ELF-1 (cell line): Measurements from ENCODE around the gene SLC36A2.
A peak's percentile ranks its signal among the peaks of the same experiment; 100 is the strongest.
"Not testable (repeated sequence)": the region's sequence is repeated elsewhere in the genome, so short reads cannot be mapped to it uniquely, and the experiment has no call there.

Experiments
- DNase-seq: peaks from one replicate; pipeline ENCODE4 v3.0.0-alpha.2; 2016; ENCODE audit warnings: low read depth, low spot score

Gene SLC36A2

DNA sequence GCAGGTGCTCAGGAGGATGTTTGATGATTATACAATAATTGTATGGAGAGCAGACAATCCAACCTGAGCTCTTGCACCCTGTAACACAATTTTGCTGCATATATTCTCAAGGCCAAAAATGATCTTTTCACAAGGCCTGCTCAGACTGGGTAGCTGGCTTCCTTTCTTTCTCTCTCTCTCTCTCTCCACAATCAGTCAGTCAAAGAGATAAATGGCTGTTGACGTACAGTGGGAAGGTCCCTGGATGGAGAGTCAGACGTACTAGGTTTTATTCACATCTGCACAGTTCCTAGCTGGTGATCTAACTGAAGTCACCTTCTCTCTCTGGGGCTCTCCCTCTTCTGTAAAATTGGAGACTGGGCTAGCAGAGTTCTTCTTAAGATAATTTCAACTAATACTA, 19.8 kb downstream of the SLC36A2 start:
- no peak for DNase-seq

DNA sequence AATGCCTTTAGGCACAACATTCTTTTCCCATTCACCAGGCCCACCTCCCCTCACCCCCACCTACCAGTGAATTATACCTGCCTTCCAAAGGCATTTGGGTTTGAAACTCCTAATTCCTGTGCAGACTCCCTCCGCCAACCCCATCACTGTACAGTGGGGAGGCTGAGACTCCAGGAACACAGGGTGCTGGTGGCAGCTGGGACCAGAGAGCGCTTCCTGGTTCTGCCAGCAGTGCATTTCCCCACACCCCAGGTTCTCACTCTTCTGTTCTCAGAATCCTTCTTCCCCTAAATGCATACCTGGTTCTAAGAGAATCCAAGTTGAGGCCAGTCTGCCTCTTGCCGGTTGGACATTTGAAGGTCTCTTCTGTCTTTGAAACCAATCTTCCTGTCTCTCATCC, 21.1 kb downstream of the SLC36A2 start:
- DNase-seq, result peak; percentile 40

DNA sequence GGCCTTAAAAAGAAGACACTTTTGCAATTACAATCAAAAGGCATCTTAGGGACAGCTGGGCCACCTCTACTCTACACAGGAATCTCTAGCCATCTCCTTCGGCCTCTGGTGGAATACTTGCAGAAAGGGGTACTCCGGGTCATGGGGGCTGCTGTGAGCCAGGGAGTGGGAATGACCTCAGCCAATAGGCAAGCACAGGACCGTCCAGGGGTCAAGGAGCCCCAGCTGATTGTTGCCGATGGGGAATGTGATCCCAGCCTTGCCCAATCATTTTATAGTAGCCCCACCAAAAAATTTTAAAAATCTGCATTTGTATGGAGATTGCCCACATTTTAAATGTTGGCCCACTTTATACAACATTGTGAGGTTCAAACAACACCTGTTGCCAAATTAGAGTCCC, 26.9 kb downstream of the SLC36A2 start:
- no peak for DNase-seq

GRCh38 chr5:151318850-151319732, 28.3 kb downstream of the SLC36A2 start:
- DNase-seq, result peak; percentile 50

- DNase-seq, result no peak
These were observed 29.5 kb downstream of the SLC36A2 start for GRCh38 chr5:151317871-151318270.

GRCh38 chr5:151315998-151316597, 31.3 kb downstream of the SLC36A2 start:
- DNase-seq, result peak; percentile 58

DNA sequence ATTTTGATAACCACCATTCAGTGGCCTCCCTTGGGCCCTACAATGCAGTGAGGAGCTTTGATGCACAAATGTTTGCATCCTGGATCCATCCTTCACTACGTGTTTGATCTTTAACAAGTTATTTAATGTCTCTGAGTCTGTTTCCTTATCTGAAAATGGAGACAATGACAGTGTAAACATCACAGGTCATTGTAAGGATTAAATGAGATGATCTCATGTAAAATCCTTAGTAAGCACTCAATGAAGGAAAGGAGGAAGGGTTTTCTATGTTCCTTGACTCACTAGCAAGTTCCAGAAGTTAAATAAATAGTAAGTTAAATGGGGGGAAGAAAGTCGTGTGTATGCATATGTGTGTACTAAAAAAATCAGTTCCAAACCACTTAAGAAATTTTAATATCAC, 34.0 kb downstream of the SLC36A2 start:
- DNase-seq, result no peak

DNA sequence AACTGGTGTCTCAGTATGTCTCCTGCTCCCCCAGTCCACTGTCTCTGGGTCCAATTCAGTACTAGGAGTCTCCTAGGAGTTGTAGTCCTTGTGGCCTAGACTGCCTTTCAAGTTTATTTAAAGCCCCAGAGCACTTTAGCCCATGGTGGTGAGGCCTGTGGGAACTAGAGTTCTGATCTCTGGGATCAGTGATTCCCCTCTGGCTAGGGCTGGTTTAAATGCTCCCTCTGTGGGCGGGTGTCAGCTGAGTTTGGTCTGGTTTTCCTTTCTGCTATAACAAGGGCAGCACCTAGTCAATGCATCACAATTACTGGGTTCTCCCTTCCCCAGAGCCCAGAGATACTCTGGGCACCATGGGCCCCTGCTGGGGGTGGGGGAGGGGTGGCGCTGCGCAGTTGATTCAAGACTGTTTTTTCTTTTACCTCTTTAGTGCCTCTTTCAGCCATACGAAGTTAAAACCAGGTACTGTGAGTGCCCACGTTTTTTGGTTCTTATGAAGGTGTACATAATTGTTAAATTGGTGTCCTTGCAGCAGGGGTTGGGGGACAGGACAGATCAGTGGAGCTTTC, 34.5 kb downstream of the SLC36A2 start:
- DNase-seq, result peak; percentile 49

GRCh38 chr5:151310932-151311331, 36.4 kb downstream of the SLC36A2 start:
- no peak for DNase-seq

- not testable (repeated sequence) for DNase-seq
These were observed 37.5 kb downstream of the SLC36A2 start for GRCh38 chr5:151309821-151310220.

GRCh38 chr5:151309266-151309665, 38.1 kb downstream of the SLC36A2 start:
- DNase-seq, result not testable (repeated sequence)

DNA sequence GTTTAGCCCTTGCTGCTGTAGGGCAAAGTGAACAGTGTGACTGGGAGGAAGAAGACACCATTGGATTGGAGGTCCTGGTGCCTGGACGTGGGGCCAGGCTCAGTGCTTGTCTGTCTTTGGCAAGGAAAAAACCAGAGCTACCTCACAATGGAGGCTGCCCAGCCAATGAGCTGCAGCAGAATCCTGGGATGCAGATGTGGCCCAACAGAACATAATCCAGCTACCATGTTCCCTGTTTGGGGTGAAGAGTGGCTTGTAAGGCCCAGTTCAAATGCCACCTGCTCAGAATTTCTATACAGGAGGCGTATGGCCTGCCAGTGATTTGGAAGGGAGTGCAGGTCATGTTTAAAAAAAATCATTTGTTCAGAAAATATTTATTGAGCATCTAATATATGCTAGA, 43.7 kb downstream of the SLC36A2 start, which contains the start of gene SLC36A3:
SLC36A3 (minus strand) TSS at position 101 of the 400 bp plus-strand sequence. CDS start 412 bp downstream, outside the sequence.
- no peak for DNase-seq

GRCh38 chr5:151298063-151298855, 49.1 kb downstream of the SLC36A2 start:
- peak; percentile 82 for DNase-seq

DNA sequence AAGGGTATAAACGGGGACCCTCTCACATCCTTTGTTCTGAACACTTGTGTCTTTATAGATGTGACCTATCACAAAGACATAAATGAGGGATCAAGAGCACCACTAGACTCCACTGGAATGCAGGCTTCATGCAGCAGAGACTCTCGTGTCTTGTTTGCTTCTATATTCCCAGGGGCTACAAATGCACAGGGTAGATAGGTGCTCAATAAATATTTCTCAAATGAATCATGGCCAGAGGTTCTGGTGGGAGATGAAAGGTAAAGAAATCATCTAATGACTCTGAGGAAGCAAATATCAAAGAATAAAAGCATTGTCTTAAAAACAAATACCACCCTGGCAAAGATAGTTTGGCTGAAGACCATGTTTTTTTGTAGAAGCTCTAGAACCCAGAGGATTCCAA, 50.4 kb downstream of the SLC36A2 start:
- DNase-seq, result no peak

DNA sequence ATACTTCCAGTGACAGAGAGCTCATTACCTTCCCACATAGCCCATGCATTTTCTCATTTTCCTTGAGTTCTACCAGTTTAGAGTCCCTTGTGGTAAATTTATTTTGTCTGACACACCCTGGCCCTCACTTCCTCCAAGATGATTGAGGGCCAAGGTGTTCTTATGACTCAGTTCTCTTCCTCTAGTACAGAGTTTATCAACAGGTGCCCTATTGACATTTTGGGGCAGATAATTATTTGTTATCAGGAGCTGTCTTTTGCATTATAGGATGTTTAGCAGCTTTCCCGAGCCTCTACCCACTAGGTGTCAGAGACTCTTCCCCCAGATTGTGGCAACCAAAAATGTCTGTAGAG, 50.9 kb downstream of the SLC36A2 start:
- DNase-seq, result no peak

DNA sequence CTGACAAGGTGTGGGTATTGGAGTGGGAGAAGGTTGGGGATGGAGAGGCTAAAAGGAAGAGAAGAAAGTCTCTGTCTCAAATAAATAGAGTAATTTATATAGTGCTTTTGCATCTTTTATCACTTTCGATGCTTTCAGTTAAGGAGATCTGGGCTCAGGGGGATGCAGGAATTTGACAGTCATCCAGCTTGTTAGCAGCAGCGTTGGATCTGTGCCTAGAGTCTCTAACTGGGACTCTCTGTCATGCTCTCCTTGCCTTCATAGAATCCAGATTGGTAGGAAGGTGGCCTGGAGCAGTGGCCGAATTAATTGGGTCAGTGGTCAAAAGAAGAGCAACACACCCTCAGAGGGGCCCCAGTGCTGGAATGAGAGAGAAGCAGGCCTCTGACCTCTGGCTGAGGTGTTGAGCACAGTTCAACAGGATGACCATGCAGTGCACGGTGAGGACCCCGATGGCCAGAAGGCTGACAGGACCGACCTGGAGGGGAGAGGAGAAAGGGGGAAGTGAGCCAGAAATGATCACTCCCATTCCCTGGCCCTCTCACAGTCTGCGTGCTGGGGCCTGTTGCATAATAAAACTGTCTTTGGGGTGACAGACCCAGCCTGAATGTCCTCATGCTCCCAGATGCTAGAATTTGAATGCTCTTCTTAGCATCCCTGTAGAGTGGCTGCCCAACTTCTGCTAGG, 51.4 kb downstream of the SLC36A2 start:
- no peak for DNase-seq

DNA sequence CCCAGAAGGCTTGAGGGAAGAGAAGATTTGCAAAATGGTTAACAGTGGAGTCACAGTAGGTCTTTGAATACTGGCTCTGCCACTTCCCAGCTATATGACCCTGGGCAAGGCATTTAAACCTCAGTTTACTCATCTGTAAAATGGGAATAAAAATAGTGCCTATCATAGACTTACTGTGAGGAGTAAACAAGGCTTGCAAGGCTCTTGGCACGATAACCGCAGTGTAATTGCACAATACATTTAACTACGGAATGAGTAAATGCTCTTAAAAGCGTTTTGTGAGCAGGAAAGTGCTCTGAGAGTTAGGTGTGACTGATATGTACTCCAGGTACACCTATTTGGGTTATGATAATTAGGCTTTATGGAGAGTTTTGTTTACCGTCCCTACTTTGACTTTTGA, 52.2 kb downstream of the SLC36A2 start:
- DNase-seq, result no peak

GRCh38 chr5:151293624-151294023, 53.7 kb downstream of the SLC36A2 start:
- DNase-seq, result no peak

- peak; percentile 27 for DNase-seq
These were observed 59.2 kb downstream of the SLC36A2 start for GRCh38 chr5:151288180-151288579.

DNA sequence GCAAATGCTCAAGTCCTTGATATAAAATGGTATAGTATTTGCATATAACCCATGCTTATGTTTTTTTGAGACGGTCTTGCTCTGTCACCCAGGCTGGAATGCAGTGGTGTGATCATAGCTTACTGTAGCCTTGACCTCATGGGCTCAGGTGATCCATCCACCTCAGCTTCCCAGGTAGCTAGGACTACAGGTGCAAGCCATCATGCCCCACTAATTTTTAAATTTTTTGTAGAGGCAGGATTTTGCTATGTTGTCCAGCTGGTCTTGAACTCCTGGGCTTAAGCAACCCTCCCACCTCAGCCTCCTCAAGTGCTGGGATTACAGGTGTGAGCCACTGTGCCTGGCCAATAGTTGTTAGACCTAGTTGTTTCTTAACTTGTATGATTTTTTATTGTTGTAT, 61.1 kb downstream of the SLC36A2 start:
- DNase-seq, result no peak

GRCh38 chr5:151285683-151286082, 61.7 kb downstream of the SLC36A2 start:
- peak; percentile 58 for DNase-seq
